GM20000 (cell line): ENCODE data around the gene AKAP6.
"Not testable (repeated sequence)": the region's sequence is repeated elsewhere in the genome, so short reads cannot be mapped to it uniquely, and the experiment has no call there.

Experiments used
- DNase-seq: peaks from one replicate; pipeline ENCODE4 v3.0.0; 2012; ENCODE audit warnings: low spot score
- CTCF ChIP-seq: IDR thresholded peaks from 2 replicates; pipeline ENCODE4 v1.5.1; 2012; ENCODE audit warnings: mild to moderate bottlenecking, control low read depth; ENCODE audit errors: extremely low read depth, missing control alignments

Gene AKAP6

GRCh38 chr14:32372154-32372553 is 43.1 kb downstream of the AKAP6 start:
- no peak for TF ChIP-seq CTCF
- no peak for DNase-seq

GRCh38 chr14:32373174-32373573 is 44.1 kb downstream of the AKAP6 start:
- not testable (repeated sequence) for DNase-seq

DNA sequence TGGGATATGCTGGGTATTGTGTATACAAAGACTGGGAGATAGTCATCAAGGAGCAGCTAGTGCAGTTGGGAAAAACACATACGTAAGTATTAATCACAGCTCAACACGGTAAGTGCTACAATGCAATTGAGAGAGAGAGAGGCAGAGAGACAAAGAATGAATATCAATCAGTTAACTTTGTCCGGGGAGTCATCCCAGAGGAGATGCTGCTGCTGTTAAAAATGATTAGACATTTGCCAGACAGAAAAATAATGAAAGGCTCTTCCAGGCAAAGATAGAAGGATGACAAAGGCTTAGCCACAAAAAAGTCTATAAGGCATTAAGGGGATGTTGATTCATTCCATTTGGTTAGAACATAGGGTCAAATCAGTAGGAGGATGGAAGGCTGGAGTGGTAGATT is 45.1 kb downstream of the AKAP6 start:
- TF ChIP-seq CTCF: no peak
- no peak for DNase-seq

DNA sequence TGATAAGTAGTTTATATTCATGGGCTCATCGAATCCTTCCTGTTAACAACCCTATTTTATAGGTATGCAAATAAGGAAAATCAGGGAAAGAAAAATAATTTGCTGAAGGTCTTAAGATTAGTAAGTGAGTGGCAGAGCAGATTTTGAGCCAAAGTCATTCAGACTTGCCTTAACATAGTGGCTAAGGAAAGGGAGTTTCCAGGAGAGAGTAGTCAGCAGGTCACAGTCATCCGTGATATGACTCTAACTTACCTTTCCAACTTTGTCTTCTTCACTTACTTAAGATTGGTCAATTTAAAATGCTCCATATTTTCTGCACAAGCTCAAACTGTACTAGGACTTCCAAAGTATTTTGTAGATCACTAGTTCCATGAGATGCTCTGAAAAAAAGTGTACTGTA is 46.6 kb downstream of the AKAP6 start:
- no peak for TF ChIP-seq CTCF
- DNase-seq: no peak

- DNase-seq: no peak
- TF ChIP-seq CTCF: no peak
These were observed 48.0 kb downstream of the AKAP6 start for GRCh38 chr14:32377046-32377646.

DNA sequence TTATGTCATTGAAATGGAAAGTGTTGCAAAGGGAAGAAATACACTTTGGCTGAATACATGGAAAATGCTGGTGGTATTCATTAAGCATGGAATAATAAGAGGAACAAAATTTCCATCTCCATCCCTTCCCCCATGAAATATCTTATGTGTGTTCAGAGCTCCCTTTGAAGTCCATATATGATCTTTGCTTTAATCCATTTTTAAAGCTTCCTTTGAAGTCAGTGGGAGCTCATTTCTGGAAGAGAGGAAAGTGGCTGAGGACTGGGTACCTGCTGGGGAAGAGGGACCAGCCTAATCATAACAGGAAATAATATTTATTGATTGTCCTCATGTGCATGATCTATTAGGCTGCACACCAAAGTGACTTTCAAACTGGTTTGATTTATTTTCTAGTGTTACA is 49.2 kb downstream of the AKAP6 start:
- no peak for DNase-seq
- no peak for TF ChIP-seq CTCF

GRCh38 chr14:32379447-32379846 is 50.3 kb downstream of the AKAP6 start:
- no peak for TF ChIP-seq CTCF
- no peak for DNase-seq

- no peak for DNase-seq
- TF ChIP-seq CTCF: no peak
These were observed 52.8 kb downstream of the AKAP6 start for GRCh38 chr14:32381869-32382268.
